Gastrocnemius medialis (tissue), 4 donors: ENCODE results near the gene FBXL13. TPM values are rescaled to one million over a fixed set of nuclear protein-coding genes. Genes with fewer than 3 reads are reported as not detected.

Experiments used
- ATAC-seq, 2 donors: fragments of 150-250 bp; one replicate each; pipeline ENCODE4 v1.9.1; 2016
- DNase-seq, 2 donors: peaks; one replicate each; pipeline ENCODE4 v3.0.0-alpha.2; 2019
- H3K27ac ChIP-seq, 4 donors: fragments of 200-600 bp; sonication (generic); 1 replicate in 1 of 4; 2 replicates in 3 of 4; pipeline ENCODE4 v1.5.1; 2016 to 2018; ENCODE audit warnings: mild to moderate bottlenecking in 2 of 4, moderate library complexity in 1 of 4
- H3K27me3 ChIP-seq, 3 donors: fragments of 200-600 bp; sonication (generic) in 2 of 3; 1 replicate in 1 of 3; 2 replicates in 2 of 3; pipeline versions ENCODE4 v1.5.1 to v1.6.0; 2016 to 2019; ENCODE audit warnings: mild to moderate bottlenecking in 1 of 3, moderate library complexity in 1 of 3
- H3K36me3 ChIP-seq, 2 donors: fragments of 200-600 bp; sonication (generic) in 1 of 2; one replicate each; pipeline ENCODE4 v1.5.1; 2017 to 2018
- H3K4me1 ChIP-seq, 2 donors: fragments of 200-600 bp; sonication (generic) in 1 of 2; one replicate each; pipeline ENCODE4 v1.5.1; 2016 to 2017; ENCODE audit warnings: mild to moderate bottlenecking in 2 of 2
- H3K4me3 ChIP-seq, 4 donors: fragments of 200-600 bp; sonication (generic) in 3 of 4; 1 replicate in 1 of 4; 2 replicates in 3 of 4; pipeline ENCODE4 v1.5.1; 2016 to 2019; ENCODE audit warnings: mild to moderate bottlenecking in 2 of 4
- H3K9me3 ChIP-seq, 3 donors: fragments of 200-600 bp; sonication (generic) in 2 of 3; 1 replicate in 1 of 3; 2 replicates in 2 of 3; pipeline ENCODE4 v1.5.1; 2016 to 2019
- CTCF ChIP-seq, 5 experiments: fragments of 450-650 bp in 3 of 5; fragments of 200-600 bp in 2 of 5; sonication (generic) in 2 of 5; IDR thresholded peaks in 4 of 5; conservative IDR thresholded peaks in 1 of 5; 1 replicate in 4 of 5; 2 replicates in 1 of 5; pipeline ENCODE4 v1.5.1; 2016 to 2019; ENCODE audit warnings: antibody characterized with exemption in 5 of 5, mild to moderate bottlenecking in 3 of 5, moderate library complexity in 3 of 5
- POLR2A ChIP-seq, 2 donors: fragments of 450-650 bp; IDR thresholded peaks; one replicate each; pipeline ENCODE4 v1.6.1; 2017; ENCODE audit warnings: antibody characterized with exemption in 2 of 2, mild to moderate bottlenecking in 2 of 2, moderate library complexity in 2 of 2
- in situ Hi-C, 4 donors: fragments of 200-750 bp; cut with MboI; loops; one replicate each; pipeline versions ENCODE4 v1.15.0 to v1.8.0; 2017; ENCODE audit warnings: low sequenced_read_pairs in 4 of 4
- intact Hi-C: fragments of 100-400 bp; cut with DNase I; formaldehyde crosslinking; loops from one replicate; pipeline ENCODE4 v1.15.1; 2023; ENCODE audit warnings: low total_unique reads
- total RNA-seq, 4 donors: library from RNA; depleted of rRNA; stranded (reverse); fragments of >200 nt; gene quantifications; one replicate each; pipeline versions ENCODE4 v1.1.0 to v1.2.3, GENCODE V29; 2016

Gene FBXL13
- total RNA-seq, 4 donors from 2014 or later = 0.26 TPM; not detected in 3

- TF ChIP-seq POLR2A (IDR thresholded peaks at IDR 0.05) (no peak), CTCF (IDR thresholded peaks at IDR 0.05 in 4 of 5, conservative IDR thresholded peaks at IDR 0.05 in 1 of 5) (no peak)
- ATAC-seq = no peak
- DNase-seq = no peak
- in situ Hi-C loops = no loop called here
- H3K36me3 ChIP-seq = no peaks in the 10 kb centered on the region
- H3K4me1 ChIP-seq = no peaks in the 10 kb centered on the region
- no peaks in the 10 kb centered on the region for H3K9me3 ChIP-seq
- H3K27ac ChIP-seq = no peak overlapping the region
- no peaks in the 10 kb centered on the region for H3K27me3 ChIP-seq
- intact Hi-C loops = no loop called here
- no peak overlapping the region for H3K4me3 ChIP-seq
These were observed 205.4 kb downstream of the FBXL13 start for GRCh38 chr7:102869195-102869594.

- ATAC-seq (no peak), DNase-seq (no peak)
- intact Hi-C loops = no loop called here
- Histone ChIP-seq H3K27me3 (no peaks in the 10 kb centered on the region), H3K4me1 (no peaks in the 10 kb centered on the region), H3K36me3 (no peaks in the 10 kb centered on the region), H3K9me3 (no peaks in the 10 kb centered on the region), H3K4me3 (no peak overlapping the region), H3K27ac (no peak overlapping the region)
- TF ChIP-seq CTCF (IDR thresholded peaks at IDR 0.05 in 4 of 5, conservative IDR thresholded peaks at IDR 0.05 in 1 of 5) = no peak
- TF ChIP-seq POLR2A (IDR thresholded peaks at IDR 0.05) = no peak
- in situ Hi-C loops = no loop called here
These were observed 207.9 kb downstream of the FBXL13 start for GRCh38 chr7:102866535-102867215.

- Histone ChIP-seq H3K4me1 (peaks cover 0 to 3% of the 10 kb centered on the region in 2 donors), H3K4me3 (no peak overlapping the region), H3K9me3 (no peaks in the 10 kb centered on the region), H3K27me3 (no peaks in the 10 kb centered on the region), H3K36me3 (no peaks in the 10 kb centered on the region), H3K27ac (no peak overlapping the region)
- ATAC-seq (no peak), DNase-seq (no peak)
- TF ChIP-seq CTCF (IDR thresholded peaks at IDR 0.05 in 4 of 5, conservative IDR thresholded peaks at IDR 0.05 in 1 of 5) (no peak), POLR2A (IDR thresholded peaks at IDR 0.05) (no peak)
- intact Hi-C loops (no loop called here), in situ Hi-C loops (no loop called here)
These were observed 209.6 kb downstream of the FBXL13 start for GRCh38 chr7:102864958-102865357.

GRCh38 chr7:102860351-102860811 is 214.2 kb downstream of the FBXL13 start:
- TF ChIP-seq CTCF (IDR thresholded peaks at IDR 0.05 in 4 of 5, conservative IDR thresholded peaks at IDR 0.05 in 1 of 5) (no peak), POLR2A (IDR thresholded peaks at IDR 0.05) (no peak)
- no peak for ATAC-seq
- DNase-seq = no peak
- Histone ChIP-seq H3K4me3 (no peak overlapping the region), H3K27me3 (no peaks in the 10 kb centered on the region), H3K4me1 (peaks cover 0 to 3% of the 10 kb centered on the region in 2 donors), H3K36me3 (no peaks in the 10 kb centered on the region), H3K27ac (no peak overlapping the region), H3K9me3 (no peaks in the 10 kb centered on the region)
- in situ Hi-C loops = no loop called here
- intact Hi-C loops = no loop called here

- Histone ChIP-seq H3K27me3 (no peaks in the 10 kb centered on the region), H3K4me1 (peaks cover 0 to 3% of the 10 kb centered on the region in 2 donors), H3K9me3 (no peaks in the 10 kb centered on the region), H3K27ac (no peak overlapping the region), H3K36me3 (no peaks in the 10 kb centered on the region), H3K4me3 (no peak overlapping the region)
- ATAC-seq = no peak
- TF ChIP-seq POLR2A (IDR thresholded peaks at IDR 0.05) (no peak), CTCF (IDR thresholded peaks at IDR 0.05 in 4 of 5, conservative IDR thresholded peaks at IDR 0.05 in 1 of 5) (no peak)
- no peak for DNase-seq
- in situ Hi-C loops = no loop called here
- intact Hi-C loops = no loop called here
These were observed 214.8 kb downstream of the FBXL13 start for GRCh38 chr7:102859799-102860125.
